Colonic mucosa (tissue), 4 donors: Measurements from ENCODE around the gene FRMD5. TPM values are rescaled to one million over a fixed set of nuclear protein-coding genes. Genes with fewer than 3 reads are reported as not detected.

ENCODE experiments used
- DNase-seq: peaks from one replicate; pipeline ENCODE4 v3.0.0-alpha.2; 2020
- H3K27ac ChIP-seq: fragments of 200-600 bp; one replicate; pipeline ENCODE4 v1.8.0; 2021
- H3K27me3 ChIP-seq: fragments of 200-600 bp; one replicate; pipeline ENCODE4 v1.8.0; 2021
- H3K36me3 ChIP-seq: fragments of 200-600 bp; one replicate; pipeline ENCODE4 v1.8.0; 2021
- H3K4me1 ChIP-seq: fragments of 200-600 bp; one replicate; pipeline ENCODE4 v1.8.0; 2021; ENCODE audit warnings: mild to moderate bottlenecking
- H3K4me3 ChIP-seq: fragments of 200-600 bp; one replicate; pipeline ENCODE4 v1.8.0; 2021
- H3K9ac ChIP-seq, 2 donors: one replicate each; pipeline ENCODE4 v1.7.0; 2013; ENCODE audit warnings: control low read depth in 2 of 2, low read depth in 2 of 2, low read length in 2 of 2
- H3K9me3 ChIP-seq: fragments of 200-600 bp; one replicate; pipeline ENCODE4 v1.8.0; 2021
- intact Hi-C: fragments of 100-400 bp; cut with DNase I; formaldehyde crosslinking; loops from one replicate; pipeline ENCODE4 v1.14.1; 2022
- total RNA-seq, 2 donors: library from RNA; stranded (reverse); fragmentation: NEBNext Ultra II Directional in 1 of 2; extraction: Animal tissue kit (Norgen Biotek cat#: 25700) in 1 of 2; gene quantifications; one replicate each; pipeline ENCODE4 v1.2.1, GENCODE V29; 2021
- TF ChIP-seq, protein P1 (sequence below): fragments of 200-600 bp; IDR thresholded peaks from one replicate; pipeline ENCODE4 v1.8.0; 2022; ENCODE audit warnings: antibody characterized with exemption, mild to moderate bottlenecking
- donor health status: healthy.
- donor health status: DM: no; HTN: no; CAD: no.
- donor health status: DM: no; HTN: no; CAD: no.

Gene FRMD5
- total RNA-seq, 2 donors from 2014 or later: 2.9 to 3.4 TPM

DNA sequence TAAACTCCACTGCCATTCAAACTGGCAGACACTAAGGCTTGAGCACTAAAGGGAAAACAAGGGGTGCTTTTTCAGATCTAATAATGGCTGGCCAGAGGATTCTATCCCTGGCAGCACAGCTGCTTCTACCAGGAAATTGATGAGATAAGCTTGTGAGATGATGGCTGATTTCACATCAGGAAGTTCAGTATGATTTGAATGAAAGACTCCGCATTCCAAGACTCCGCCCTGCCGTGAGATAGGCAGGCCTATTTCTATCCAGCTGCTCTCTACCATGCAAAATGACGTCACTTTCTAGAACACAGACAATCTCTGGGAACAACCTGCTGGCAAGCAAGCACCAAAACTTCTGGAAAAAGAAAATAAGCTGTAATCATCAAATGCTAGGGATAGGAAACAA lies 196.5 kb downstream of the FRMD5 start:
- DNase-seq: peak; percentile 55
- H3K27ac ChIP-seq: no peak overlapping the region
- H3K4me3 ChIP-seq: no peak overlapping the region

GRCh38 chr15:43991206-43991605 lies 203.9 kb downstream of the FRMD5 start:
- Histone ChIP-seq H3K27ac (no peak overlapping the region), H3K9ac (no peak overlapping the region), H3K36me3 (no peaks in the 10 kb centered on the region), H3K27me3 (no peaks in the 10 kb centered on the region), H3K4me3 (no peak overlapping the region), H3K4me1 (no peaks in the 10 kb centered on the region), H3K9me3 (no peaks in the 10 kb centered on the region)
- no peak for DNase-seq
- TF ChIP-seq, protein P1, sequence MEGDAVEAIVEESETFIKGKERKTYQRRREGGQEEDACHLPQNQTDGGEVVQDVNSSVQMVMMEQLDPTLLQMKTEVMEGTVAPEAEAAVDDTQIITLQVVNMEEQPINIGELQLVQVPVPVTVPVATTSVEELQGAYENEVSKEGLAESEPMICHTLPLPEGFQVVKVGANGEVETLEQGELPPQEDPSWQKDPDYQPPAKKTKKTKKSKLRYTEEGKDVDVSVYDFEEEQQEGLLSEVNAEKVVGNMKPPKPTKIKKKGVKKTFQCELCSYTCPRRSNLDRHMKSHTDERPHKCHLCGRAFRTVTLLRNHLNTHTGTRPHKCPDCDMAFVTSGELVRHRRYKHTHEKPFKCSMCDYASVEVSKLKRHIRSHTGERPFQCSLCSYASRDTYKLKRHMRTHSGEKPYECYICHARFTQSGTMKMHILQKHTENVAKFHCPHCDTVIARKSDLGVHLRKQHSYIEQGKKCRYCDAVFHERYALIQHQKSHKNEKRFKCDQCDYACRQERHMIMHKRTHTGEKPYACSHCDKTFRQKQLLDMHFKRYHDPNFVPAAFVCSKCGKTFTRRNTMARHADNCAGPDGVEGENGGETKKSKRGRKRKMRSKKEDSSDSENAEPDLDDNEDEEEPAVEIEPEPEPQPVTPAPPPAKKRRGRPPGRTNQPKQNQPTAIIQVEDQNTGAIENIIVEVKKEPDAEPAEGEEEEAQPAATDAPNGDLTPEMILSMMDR: no peak
- intact Hi-C loops: no loop called here

More for the DNA sequence above, 196.5 kb downstream of the FRMD5 start:
- intact Hi-C loops: no loop called here
- no peaks in the 10 kb centered on the region for H3K27me3 ChIP-seq
- H3K9ac ChIP-seq: peak overlapping the region in 1 of 2 donors; percentile 27
- H3K4me1 ChIP-seq: no peaks in the 10 kb centered on the region
- no peaks in the 10 kb centered on the region for H3K36me3 ChIP-seq
- TF ChIP-seq, protein P1: no peak
- H3K9me3 ChIP-seq: no peaks in the 10 kb centered on the region

GRCh38 chr15:43989938-43990337 lies 205.1 kb downstream of the FRMD5 start:
- Histone ChIP-seq H3K9me3 (no peaks in the 10 kb centered on the region), H3K27ac (no peak overlapping the region), H3K4me3 (no peak overlapping the region), H3K4me1 (no peaks in the 10 kb centered on the region), H3K27me3 (no peaks in the 10 kb centered on the region), H3K9ac (no peak overlapping the region), H3K36me3 (no peaks in the 10 kb centered on the region)
- intact Hi-C loops: no loop called here
- no peak for DNase-seq
- TF ChIP-seq, protein P1: no peak

- Histone ChIP-seq H3K4me1 (no peaks in the 10 kb centered on the region), H3K9me3 (no peaks in the 10 kb centered on the region), H3K9ac (no peak overlapping the region), H3K36me3 (no peaks in the 10 kb centered on the region), H3K4me3 (no peak overlapping the region), H3K27me3 (no peaks in the 10 kb centered on the region), H3K27ac (no peak overlapping the region)
- intact Hi-C loops: no loop called here
- TF ChIP-seq, protein P1: no peak
- DNase-seq: no peak
These were observed 206.2 kb downstream of the FRMD5 start for GRCh38 chr15:43988900-43989299.

- TF ChIP-seq, protein P1: no peak
- intact Hi-C loops: no loop called here
These were observed 207.1 kb downstream of the FRMD5 start for GRCh38 chr15:43987924-43988323.

More at GRCh38 chr15:43987924-43988323, 207.1 kb downstream of the FRMD5 start:
- no peaks in the 10 kb centered on the region for H3K9me3 ChIP-seq
- DNase-seq: no peak
- no peak overlapping the region for H3K9ac ChIP-seq
- H3K36me3 ChIP-seq: no peaks in the 10 kb centered on the region
- no peaks in the 10 kb centered on the region for H3K27me3 ChIP-seq
- H3K4me1 ChIP-seq: no peaks in the 10 kb centered on the region
- H3K4me3 ChIP-seq: no peak overlapping the region
- H3K27ac ChIP-seq: no peak overlapping the region
